ENCODE data around the gene HRH4.

The HRH4 gene

GRCh38 chr18:24466771-24467170, 6.3 kb downstream of the HRH4 start:
- DNase-seq (ENCODE audit: low read depth in 2 of 2): no peak

- DNase-seq (ENCODE audit: low read depth in 2 of 2): no peak
Observed at GRCh38 chr18:24470022-24470618, 9.7 kb downstream of the HRH4 start.

GRCh38 chr18:24470805-24471204, 10.4 kb downstream of the HRH4 start:
- no peak for DNase-seq (ENCODE audit: low read depth in 2 of 2)

- DNase-seq (ENCODE audit: low read depth in 2 of 2): no peak
Observed at GRCh38 chr18:24472591-24472990, 12.2 kb downstream of the HRH4 start.

GRCh38 chr18:24474406-24474805, 14.0 kb downstream of the HRH4 start:
- no peak for DNase-seq (ENCODE audit: low read depth in 2 of 2)

GRCh38 chr18:24475926-24476589, 15.6 kb downstream of the HRH4 start:
- DNase-seq (ENCODE audit: low read depth in 2 of 2): no peak

- no peak for DNase-seq (ENCODE audit: low read depth in 2 of 2)
Observed at GRCh38 chr18:24479371-24479770, 18.9 kb downstream of the HRH4 start.

GRCh38 chr18:24482821-24483220, 22.4 kb downstream of the HRH4 start:
- DNase-seq (ENCODE audit: low read depth in 2 of 2): no peak

- DNase-seq (ENCODE audit: low read depth in 2 of 2): no peak
Observed at GRCh38 chr18:24485681-24486080, 25.2 kb downstream of the HRH4 start.

- no peak for DNase-seq (ENCODE audit: low read depth in 2 of 2)
Observed at GRCh38 chr18:24486684-24487083, 26.2 kb downstream of the HRH4 start.

- DNase-seq (ENCODE audit: low read depth in 2 of 2): no peak
Observed at GRCh38 chr18:24488824-24489493, 28.5 kb downstream of the HRH4 start.

GRCh38 chr18:24490539-24490938, 30.1 kb downstream of the HRH4 start:
- no peak for DNase-seq (ENCODE audit: low read depth in 2 of 2)

GRCh38 chr18:24491927-24492834, 31.7 kb downstream of the HRH4 start:
- no peak for DNase-seq (ENCODE audit: low read depth in 2 of 2)

- no peak for DNase-seq (ENCODE audit: low read depth in 2 of 2)
Observed at GRCh38 chr18:24494586-24494985, 34.1 kb downstream of the HRH4 start.

- DNase-seq (ENCODE audit: low read depth in 2 of 2): no peak
Observed at GRCh38 chr18:24497031-24497754, 36.8 kb downstream of the HRH4 start.

- no peak for DNase-seq (ENCODE audit: low read depth in 2 of 2)
Observed at GRCh38 chr18:24499814-24500213, 39.4 kb downstream of the HRH4 start.

GRCh38 chr18:24500217-24500616, 39.8 kb downstream of the HRH4 start:
- DNase-seq (ENCODE audit: low read depth in 2 of 2): no peak

GRCh38 chr18:24500766-24501165, 40.3 kb downstream of the HRH4 start:
- no peak for DNase-seq (ENCODE audit: low read depth in 2 of 2)

- DNase-seq (ENCODE audit: low read depth in 2 of 2): no peak
Observed at GRCh38 chr18:24502667-24503523, 42.5 kb downstream of the HRH4 start.

GRCh38 chr18:24504401-24504800, 44.0 kb downstream of the HRH4 start:
- DNase-seq (ENCODE audit: low read depth in 2 of 2): no peak

- DNase-seq (ENCODE audit: low read depth in 2 of 2): no peak
Observed at GRCh38 chr18:24506175-24506574, 45.7 kb downstream of the HRH4 start.

All from stimulated activated CD8-positive, alpha-beta memory T cell treated with anti-CD3 and anti-CD28 coated beads, Interleukin-2, amount 100 ng/mL, for 48 hours (primary cell).